ENCODE data around the gene NRXN3.
"Not testable (repeated sequence)": the region's sequence is repeated elsewhere in the genome, so short reads cannot be mapped to it uniquely, and the experiment has no call there.

The NRXN3 gene

DNA sequence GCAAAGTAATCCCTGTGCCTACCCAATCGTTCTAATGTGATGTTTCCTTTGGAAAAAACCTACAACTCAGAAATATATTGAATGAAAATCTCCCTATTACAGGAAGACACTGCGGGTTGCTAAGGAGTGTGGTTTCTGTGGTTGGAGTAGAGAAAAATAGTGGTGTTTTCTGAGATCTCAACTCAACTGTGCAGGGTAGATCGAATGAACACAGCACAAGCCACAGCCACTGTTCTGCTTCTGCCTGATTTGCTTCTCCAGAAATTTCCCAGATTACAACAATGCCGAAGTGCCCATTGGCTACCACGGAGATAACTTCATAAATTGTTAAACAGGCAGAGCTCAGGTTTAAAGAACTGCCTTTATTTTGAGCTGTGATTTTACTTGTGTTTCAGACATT, 1560.8 kb downstream of the NRXN3 start:
- DNase-seq, result no peak

DNA sequence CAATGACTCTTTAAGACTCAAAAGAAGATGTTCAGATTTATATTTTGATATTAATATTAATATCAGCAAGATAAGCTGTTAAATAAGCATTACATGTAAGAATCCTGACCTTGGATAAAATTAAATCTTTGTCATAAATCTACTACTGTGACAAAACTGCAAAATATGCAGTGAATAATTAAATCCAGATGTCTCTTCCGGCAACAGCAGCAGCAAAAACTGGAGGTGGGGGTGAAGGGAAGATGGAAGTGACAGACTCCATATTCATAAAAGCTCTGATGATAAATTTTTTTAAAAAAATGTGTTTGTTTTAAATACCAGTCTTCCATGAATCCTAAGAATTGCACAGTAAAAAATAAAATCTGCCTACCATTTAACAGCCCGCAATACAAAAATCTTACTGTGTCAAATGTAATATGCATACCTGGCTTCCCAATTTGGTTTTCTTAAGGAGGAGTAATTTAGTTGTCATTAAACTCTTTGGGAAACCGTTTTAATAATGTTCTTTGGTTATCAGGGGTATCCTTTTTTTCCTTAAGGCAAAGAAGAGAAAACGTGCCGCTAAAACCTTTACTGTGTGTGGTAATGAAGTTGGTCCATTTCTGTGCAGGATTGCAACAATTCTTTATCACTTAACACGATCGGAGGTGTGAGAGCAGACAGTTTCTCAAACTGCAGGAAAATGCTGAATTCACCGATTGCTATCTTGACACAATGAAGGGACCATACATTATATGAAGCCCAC, 1562.9 kb downstream of the NRXN3 start:
- no peak for DNase-seq

- no peak for DNase-seq
Measured at GRCh38 chr14:79734151-79734550, 1564.0 kb downstream of the NRXN3 start.

- no peak for DNase-seq
Measured at GRCh38 chr14:79734656-79735055, 1564.5 kb downstream of the NRXN3 start.

DNA sequence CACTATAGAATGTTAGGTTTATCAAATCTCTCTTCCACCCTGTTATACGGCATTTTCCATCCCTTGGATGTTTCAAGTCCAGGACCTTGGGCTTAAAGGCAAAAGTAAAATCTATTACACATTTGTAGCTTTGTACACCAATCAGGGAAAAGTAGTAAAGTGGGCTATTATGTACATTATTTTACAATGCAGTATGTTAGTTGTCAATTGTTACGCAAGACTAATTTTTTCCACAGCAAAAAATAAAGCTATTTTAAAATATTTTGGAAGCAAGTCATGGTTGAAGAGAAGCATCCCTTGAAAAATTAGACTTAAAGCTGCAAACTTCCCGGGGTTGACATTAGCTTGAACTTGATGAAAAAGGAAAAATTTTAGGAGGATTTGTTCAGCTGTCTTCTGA, 1564.9 kb downstream of the NRXN3 start:
- no peak for DNase-seq

GRCh38 chr14:79740066-79740601, 1570.0 kb downstream of the NRXN3 start:
- DNase-seq, result no peak

GRCh38 chr14:79742142-79742541, 1572.0 kb downstream of the NRXN3 start:
- DNase-seq, result no peak

GRCh38 chr14:79745046-79745445, 1574.9 kb downstream of the NRXN3 start:
- DNase-seq, result no peak

DNA sequence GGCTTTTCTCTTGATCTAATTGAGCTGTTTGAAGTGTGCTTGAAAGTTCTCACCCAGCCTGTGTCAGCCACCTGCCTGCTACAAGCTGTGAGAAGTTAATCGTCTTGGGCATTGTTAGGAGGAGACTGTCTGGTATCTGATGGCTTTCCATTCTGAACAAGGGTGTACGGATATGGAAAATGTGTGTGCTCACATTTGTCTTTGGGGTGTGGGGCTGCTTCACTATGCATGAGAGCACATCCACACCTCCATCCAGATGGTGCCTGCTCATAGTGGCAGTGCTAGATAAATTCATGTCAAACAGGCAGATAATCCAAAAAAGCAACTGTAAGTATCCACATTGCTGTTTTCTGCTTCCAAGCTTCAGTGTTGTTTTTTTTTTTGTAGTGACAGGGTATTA, 1578.9 kb downstream of the NRXN3 start:
- no peak for DNase-seq

DNA sequence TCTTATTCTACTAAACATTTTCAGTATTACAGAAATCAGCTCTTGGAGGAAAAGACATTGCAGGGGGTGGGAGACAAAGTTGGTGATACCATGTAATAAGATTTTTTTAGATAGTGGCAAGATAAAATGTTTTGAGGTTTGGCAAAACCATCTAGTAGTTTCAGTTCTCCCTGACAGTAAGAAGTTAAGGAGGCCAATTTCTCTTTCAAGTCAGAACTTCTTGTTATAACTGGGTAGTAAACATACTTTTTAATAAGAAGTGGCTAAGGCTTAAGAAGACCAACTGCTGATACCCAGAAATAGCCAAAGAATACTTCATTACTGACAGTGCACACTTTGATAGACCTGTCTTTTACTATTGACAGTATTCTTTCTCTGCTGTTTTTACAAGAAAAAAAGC, 1588.8 kb downstream of the NRXN3 start:
- DNase-seq, result no peak

- no peak for DNase-seq
Measured at GRCh38 chr14:79764323-79764722, 1594.2 kb downstream of the NRXN3 start.

DNA sequence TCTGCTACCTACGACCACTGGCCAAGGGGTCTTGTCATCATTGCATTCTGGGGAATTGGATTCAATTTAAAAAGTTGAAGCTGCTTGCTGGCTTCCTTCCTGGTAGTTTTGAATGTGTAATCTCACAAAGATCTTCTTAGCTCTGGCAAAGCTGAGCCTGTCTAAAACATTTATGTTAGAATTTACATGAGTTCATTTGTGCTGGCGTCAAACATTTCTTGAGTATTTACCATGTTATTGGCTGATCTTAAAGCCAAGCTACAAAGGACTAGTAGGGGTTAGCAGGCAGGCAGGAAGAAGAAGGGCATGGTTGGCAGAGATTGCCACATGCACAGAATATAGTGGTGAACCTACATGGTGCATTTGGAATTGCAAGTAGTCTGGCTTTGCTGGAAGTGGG, 1596.3 kb downstream of the NRXN3 start:
- no peak for DNase-seq

GRCh38 chr14:79767251-79767650, 1597.1 kb downstream of the NRXN3 start:
- no peak for DNase-seq

- not testable (repeated sequence) for DNase-seq
Measured at GRCh38 chr14:79767721-79768120, 1597.5 kb downstream of the NRXN3 start.

DNA sequence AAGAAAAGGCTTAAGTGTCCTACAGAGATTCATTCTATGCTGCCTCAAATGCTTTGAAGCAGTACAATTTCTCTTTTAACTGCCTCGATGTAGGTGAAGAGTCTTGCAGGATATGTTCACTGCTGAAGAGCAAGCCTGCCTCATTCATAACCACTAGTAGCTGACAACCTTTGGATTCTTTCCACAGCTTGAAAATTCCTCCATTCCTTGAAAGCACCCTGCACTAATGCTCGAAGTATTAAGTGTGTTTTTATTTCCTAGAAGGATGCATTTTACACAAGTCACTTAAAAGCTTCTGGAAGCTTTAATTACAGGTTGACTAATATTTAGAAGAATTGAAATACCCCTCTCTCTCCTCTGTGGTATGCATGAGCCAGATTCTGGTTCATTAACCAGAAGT, 1611.7 kb downstream of the NRXN3 start:
- DNase-seq, result no peak

DNA sequence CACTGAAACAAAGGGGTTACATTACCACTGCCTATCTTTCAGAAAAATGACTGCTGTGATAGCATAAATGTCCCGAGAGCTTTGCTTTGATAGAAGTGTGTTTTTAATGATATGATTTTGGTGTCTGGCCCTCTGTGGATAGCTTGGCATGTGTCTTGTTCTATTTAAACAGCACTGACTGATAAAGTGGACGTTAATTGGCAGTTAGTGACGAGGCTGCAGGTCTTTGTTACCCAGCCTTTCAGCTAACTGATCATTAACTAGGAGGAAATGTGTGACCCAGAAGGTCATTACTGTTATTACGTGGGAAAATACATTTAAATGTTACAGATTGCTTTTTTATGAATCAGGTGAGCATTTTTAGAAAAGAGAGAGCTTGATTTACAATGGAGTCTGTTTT, 1612.9 kb downstream of the NRXN3 start:
- DNase-seq, result no peak

GRCh38 chr14:79786522-79786921, 1616.3 kb downstream of the NRXN3 start:
- DNase-seq, result no peak

DNA sequence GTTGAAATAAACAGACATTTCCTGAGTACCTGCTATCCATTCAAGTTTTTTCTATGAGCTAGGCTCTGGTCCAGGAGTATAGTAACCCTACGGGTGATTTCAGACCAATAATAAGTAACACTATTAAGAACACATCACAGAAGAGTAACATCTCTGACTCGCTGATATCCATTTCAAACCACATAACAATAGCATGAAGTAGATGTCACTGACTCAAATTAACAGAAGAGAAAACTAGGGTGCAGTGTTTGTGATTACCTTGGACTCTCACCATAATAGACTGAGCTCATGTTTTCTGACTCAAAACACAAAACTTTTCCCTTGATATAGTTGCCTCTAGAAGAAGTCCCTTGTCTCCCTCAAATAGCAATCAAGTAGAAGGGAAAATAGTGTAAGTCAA, 1618.2 kb downstream of the NRXN3 start:
- no peak for DNase-seq

DNA sequence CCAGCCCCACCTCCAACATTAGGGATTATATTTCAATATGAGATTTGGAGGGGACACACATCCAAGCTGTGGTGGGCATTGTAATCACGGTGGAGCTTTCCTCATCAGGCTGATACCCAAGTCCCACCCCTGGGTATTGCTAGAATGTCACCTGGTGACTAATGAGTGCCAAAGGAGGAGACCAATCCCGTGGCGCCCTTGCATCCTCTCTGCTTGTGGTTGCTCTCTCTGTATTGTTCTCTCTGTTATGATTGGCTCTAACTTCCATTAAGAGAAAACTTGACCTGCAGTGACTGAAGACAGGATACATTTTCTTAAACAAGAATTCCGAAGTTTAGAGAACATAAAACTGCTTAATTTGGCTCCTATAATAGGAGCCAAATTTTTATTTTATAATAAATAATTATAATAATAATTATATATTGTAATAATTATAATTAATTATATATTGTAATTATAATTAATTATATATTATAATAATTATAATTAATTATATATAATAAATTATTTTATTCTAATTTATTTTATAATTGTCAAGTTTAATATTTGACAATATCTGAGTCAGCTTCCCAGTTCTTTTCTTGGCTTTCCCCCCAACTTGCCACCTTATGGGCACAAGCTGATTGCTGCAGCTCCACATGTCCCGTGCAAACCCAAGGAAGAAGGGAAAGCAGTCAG, 1621.0 kb downstream of the NRXN3 start:
- DNase-seq, result no peak

DNA sequence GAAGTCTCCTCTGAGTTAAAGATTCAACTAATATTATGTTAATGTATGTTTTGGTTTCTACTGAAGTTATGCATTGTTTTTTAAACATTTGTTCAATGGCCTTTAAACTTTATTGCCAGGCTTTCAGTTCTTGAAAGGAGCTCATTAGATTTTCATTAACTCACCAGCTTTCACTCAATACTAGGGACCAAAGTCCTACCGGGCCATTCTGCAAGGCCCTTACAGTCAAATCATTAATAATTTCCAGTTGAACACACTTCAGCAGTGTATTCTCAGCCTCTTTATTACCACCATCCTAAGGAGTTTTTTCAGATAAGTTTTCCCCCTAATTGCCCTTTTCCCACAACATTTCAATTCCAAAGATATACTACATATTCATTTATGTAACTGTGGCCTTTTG, 1631.9 kb downstream of the NRXN3 start:
- DNase-seq, result no peak

DNA sequence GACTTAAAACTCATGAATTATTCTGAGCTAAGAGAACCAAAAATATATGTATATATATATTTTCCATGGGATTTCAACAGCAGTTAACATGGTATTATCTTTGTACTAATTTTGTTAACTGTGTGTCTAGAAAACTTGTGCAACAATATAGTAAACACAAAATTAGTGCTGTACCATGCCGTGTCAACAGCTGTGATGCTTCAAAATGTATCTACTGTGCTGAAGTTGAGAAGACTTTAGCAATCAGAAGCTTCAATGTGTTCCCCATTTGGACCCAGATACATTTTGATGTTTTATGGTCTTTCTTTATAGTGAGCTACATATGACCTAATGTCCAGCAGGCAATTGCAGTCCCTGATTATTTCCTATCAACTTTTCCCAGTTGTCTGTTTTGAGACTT, 1635.5 kb downstream of the NRXN3 start:
- no peak for DNase-seq

DNA sequence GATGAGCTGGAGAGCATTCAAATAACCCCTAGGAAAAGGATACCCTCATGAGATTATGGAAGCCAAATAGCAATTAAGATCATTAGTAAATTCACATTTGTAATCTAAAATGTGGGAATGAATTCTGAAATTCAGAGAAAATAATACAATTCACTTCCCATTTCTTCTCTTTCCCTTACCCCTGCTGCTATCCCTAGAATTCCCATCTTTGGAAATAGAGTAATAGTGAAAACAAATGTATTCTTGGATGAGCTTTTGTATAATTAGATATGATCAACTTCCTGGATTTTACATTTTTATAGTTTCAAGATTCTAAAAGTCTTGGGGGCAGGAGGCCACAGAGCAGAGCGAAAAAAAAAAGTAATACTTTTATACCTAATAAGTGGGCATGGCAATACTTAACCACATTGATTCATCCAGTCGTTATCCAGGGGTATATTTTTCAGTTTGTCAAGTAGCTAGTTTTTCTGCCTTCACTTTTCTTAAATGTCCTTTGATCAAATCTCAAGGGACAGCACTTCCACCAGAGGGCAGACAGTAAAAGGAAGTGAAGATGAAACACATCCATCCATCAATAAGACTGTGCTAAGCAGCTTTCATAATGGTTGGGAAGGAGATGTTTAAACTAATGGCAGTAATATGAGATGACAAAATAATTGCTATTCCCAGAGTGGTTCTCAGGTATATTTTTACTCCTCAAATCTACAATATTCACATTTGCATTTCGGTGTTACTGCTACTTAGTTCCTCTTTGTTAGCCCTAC, 1639.9 kb downstream of the NRXN3 start:
- no peak for DNase-seq

DNA sequence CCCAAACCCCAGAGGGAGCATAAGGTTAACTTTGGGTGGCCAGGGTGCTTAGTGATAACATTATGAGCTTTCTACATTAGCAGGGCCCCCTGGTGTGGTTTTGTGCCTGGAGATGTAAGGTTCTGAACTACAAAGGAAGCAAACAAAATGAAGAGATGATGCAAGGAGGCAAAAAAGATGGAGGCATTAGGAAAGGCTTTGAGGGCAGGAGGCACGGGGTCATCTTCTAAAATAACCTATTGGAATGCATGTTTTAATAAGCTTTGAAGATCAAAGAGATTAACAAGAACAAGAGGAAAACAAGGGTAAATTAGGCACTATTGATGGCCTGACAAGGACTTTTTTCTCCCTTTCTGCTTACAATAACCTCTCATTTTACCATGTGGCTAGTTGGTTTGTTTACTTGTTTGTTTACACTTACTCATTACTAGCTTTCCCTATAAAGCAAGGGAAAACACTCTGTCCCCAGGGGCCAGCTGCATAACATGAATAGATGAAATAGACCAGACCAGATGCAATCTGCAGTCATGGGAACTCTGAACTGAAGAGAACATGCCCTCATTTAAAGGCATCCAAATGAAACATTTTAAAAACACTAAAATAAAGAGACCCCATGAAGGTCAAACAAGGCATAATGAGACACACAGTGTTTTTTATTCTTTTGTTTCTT, 1650.8 kb downstream of the NRXN3 start:
- no peak for DNase-seq

Data from NCI-H2029 (cell line).